Right hindlimb (tissue), 1 donor: ENCODE data around the gene B3GNT2.

Source experiments
- DNase-seq: peaks from one replicate; pipeline ENCODE4 v3.0.0-alpha.2; 2018

Gene B3GNT2

DNA sequence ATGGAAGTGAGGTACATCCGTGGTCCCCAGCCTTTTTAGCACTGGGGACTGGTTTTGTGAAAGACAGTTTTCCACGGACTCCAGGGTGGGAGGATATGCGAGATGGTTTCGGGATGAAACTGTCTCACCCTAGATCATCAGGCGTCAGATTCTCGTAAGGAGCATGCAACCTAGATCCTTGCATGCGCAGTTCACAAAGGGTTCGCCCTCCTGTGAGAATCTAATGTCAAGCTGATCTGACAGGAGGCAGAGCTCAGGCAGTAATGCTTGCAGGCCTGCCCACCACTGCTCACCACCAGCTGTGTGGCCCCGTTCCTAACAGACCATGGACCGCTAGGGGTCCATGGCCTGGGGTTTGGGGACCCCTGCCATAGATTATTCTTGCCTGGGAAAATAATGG lies 11.6 kb downstream of the B3GNT2 start:
- no peak for DNase-seq

GRCh38 chr2:62208074-62208757 lies 12.3 kb downstream of the B3GNT2 start:
- no peak for DNase-seq

DNA sequence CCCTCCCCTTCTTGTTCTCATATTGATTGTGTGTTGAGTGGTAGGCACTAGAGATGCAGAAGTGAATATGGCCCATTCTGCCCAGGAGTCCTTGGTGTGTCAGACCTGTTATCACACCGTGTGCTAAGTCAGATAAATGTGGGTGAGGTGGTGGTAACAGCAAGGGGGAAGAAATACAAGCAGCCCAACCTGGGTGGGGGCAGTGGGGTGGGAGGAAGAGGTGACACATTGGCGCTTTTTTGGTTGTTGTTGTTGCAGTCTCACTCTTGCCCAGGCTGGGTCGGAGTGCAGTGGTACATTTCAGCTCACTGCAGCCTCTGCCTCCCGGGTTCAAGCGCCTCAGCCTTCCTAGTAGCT lies 12.8 kb downstream of the B3GNT2 start:
- DNase-seq: no peak

DNA sequence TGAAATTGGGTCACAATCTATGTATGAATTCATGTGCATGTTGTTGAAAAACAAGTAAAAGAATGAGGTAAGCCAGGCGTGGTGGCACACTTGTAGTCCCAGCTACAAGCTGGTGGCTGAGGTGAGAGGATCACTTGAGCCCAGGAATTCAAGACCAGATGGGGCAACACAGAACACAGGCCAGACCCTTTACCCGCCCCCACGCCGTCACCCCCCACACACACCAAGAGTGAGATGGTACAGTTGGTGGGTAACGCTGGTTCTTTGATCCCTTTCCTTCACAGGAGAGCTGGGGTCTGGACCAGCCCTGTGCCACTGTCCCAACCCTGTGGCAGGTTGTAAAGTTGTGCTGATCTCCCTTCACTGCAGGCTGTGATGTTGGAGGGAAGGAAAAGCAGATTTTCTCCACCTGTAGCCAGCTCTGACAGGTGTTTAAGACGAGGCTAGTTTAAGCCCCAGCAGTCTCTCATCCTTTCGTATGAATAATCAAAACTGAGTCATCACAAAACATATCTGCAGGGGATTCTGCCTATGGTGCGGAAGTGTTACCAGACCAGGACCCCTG lies 13.6 kb downstream of the B3GNT2 start:
- no peak for DNase-seq

GRCh38 chr2:62215306-62216064 lies 19.6 kb downstream of the B3GNT2 start:
- DNase-seq: no peak

GRCh38 chr2:62216113-62216512 lies 20.2 kb downstream of the B3GNT2 start:
- no peak for DNase-seq

DNA sequence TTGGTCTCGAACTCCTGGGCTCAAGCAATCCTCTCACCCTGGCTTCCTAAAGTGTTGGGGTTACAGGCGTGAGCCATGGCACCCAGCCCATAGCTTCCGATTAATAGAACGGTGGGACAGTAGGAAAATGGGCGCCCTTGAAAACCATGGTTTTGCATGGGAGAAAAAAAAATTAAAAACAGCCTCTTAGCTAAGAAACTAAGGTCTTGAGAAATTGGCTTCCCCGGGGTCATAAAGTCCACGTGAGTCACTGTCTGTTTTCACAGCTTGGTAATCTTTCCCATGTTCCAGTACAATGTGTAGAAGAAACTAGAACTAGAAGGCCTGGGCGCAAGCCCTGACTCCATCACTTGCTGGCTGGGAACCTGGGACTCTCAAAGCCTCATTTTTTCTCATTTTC lies 20.7 kb downstream of the B3GNT2 start:
- no peak for DNase-seq

GRCh38 chr2:62217421-62217820 lies 21.5 kb downstream of the B3GNT2 start:
- DNase-seq: no peak

- DNase-seq: no peak
Measured at GRCh38 chr2:62217970-62218369, 22.1 kb downstream of the B3GNT2 start.

GRCh38 chr2:62219407-62220159 lies 23.7 kb downstream of the B3GNT2 start:
- no peak for DNase-seq

GRCh38 chr2:62221141-62221540 lies 25.2 kb downstream of the B3GNT2 start:
- no peak for DNase-seq

- no peak for DNase-seq
Measured at GRCh38 chr2:62222171-62222570, 26.3 kb downstream of the B3GNT2 start.

- no peak for DNase-seq
Measured at GRCh38 chr2:62222674-62223073, 26.8 kb downstream of the B3GNT2 start.

DNA sequence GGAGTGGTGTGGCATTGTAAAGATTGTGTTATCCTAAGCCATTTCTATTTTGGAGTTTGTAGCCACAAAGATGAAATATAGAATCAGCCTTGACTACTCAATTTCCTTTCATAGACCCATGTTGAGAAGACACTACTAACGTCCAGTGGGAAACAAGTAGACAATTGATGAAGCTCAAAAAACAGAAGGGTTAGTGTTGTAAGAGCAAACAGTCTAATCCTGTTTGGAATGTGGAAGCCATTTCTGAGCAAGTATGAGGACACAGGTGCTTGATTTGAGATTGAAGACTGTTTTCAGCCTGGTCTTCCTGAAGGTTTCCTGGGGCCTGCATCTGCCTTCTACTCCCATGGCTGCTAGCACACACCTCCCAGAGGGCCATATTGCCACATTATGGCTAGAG lies 29.1 kb downstream of the B3GNT2 start:
- no peak for DNase-seq

DNA sequence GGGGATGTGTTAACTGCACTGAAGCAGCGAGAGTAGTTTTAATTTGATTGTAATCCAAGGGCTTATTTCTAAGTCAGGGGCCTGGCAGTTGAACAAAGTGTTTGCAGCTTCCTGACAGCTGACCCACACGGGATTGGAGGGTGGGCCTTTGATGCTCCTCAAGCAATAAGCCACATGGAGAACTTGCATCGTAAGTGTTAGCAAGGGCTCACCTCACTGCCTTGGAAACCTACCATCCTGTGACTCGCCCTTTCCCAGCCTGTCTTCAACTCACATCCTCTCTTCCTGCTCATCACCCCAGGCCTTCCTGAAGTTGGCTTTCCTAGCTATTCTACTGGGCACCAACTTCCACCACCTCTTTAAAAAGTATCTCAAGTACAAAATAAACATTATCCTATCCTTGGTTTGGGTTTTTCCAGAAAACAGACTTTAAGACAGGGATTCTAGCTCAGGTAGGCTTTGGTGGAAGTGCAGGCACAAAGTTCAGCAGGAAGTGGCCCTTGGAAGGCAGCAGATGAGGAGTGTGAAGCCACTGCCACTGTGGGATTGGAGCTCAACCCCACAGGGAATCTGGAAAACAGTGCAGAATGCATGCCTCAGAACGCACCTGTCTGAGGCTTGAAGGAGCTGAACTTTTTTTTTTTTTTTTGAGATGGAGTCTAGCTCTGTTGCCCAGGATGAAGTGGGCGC lies 31.6 kb downstream of the B3GNT2 start:
- no peak for DNase-seq

DNA sequence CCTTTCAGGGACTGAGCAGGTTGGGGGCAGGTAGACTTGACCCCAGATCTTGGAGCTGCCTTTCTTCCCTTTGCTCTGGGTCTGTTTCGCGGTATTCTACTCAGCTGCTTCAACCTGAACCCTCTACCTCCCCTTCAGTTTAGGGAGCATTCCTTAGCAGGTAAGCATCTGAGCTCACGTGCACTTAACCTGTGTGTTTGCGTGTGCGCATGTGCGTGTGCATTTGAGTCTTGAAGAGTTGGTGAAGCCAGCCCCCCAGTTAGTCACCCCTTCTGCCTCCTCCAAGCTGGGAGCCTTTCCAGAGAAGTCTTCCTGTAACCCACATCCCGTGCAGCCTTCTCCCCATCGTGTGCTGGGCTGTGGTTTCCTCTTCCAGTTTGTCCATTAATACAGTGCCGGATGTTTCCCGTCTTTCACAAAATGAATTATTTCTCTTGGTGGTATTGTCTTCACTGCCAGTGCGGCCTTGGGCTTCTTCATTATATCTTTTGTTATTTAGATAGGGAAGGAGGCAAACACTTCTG lies 33.2 kb downstream of the B3GNT2 start:
- DNase-seq: no peak

GRCh38 chr2:62231541-62231940 lies 35.6 kb downstream of the B3GNT2 start:
- peak; percentile 36 for DNase-seq

- no peak for DNase-seq
Measured at GRCh38 chr2:62234755-62235655, 39.1 kb downstream of the B3GNT2 start.

GRCh38 chr2:62236499-62236898 lies 40.6 kb downstream of the B3GNT2 start:
- no peak for DNase-seq

- no peak for DNase-seq
Measured at GRCh38 chr2:62238236-62238635, 42.3 kb downstream of the B3GNT2 start.

- DNase-seq: no peak
Measured at GRCh38 chr2:62240546-62240945, 44.6 kb downstream of the B3GNT2 start.

DNA sequence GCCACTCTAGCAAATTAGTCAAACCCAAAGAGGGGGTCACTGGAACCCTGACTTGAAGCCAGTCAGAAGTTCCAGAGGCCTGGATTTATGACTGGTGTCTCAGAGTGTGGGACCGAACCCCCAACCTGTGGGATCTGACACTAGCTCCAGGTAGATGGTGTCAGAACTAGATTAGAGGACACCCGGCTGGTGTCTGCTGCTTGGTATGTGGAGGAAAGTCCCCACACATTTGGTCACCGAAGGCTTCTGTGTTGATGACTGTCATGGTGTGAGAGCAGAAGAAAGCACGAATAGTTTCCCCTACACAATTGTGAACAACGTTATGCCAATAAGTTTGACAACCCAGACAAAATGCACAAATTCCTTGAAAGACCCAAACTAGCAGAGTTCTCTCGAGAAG lies 48.1 kb downstream of the B3GNT2 start:
- DNase-seq: no peak
